Measurements from ENCODE around the gene CELA3A. TPM values are rescaled to one million over a fixed set of nuclear protein-coding genes. Genes with fewer than 3 reads are reported as not detected.
A peak's percentile ranks its signal among the peaks of the same experiment; 100 is the strongest.

The CELA3A gene
- total and polyA plus RNA-seq, 2 of the 8 experiments (the other 6 are each of a cell fraction or from before 2014, with no cell fraction given): not detected

- TF ChIP-seq CHD7 (IDR thresholded peaks at IDR 0.05; ENCODE audit: insufficient replicate concordance, low read length) (no peak), TCF12 (IDR thresholded peaks at IDR 0.05; ENCODE audit: low read depth, low read length) (no peak), CBX5 (IDR thresholded peaks at IDR 0.05; ENCODE audit: low read depth, low read length) (no peak), HDAC6 (IDR thresholded peaks at IDR 0.05; ENCODE audit: low read depth, low read length) (no peak), HDAC2 (IDR thresholded peaks at IDR 0.05; ENCODE audit: borderline replicate concordance in 1 of 2, low read depth in 2 of 2, low read length in 2 of 2) (no peak), PHF8 (conservative IDR thresholded peaks at IDR 0.05; ENCODE audit: low read depth, low read length) (peak; percentile 77), SAP30 (IDR thresholded peaks at IDR 0.05; ENCODE audit: insufficient read depth, insufficient replicate concordance, low read length) (no peak), YY1 (IDR thresholded peaks at IDR 0.05; ENCODE audit: low read depth, low read length) (peak; percentile 58; the same call in 1 of the 2 replicates), RXRA (IDR thresholded peaks at IDR 0.05; ENCODE audit: insufficient read depth, low read depth, low read length) (no peak)
Observed at GRCh38 chr1:22052115-22053016, 50.9 kb downstream of the CELA3A start, which contains the start of gene CDC42 (continued).
